BJ (cell line): ENCODE results near the gene SMIM20. TPM values are rescaled to one million over a fixed set of nuclear protein-coding genes. Genes with fewer than 3 reads are reported as not detected.

Experiments used
- polyA plus RNA-seq: library from polyadenylated mRNA; depleted of rRNA; stranded (reverse); fragments of >200 nt; gene quantifications from 2 replicates; pipeline ENCODE4 v1.2.3, GENCODE V29; 2011; rRNA removed

Gene SMIM20
- polyA plus RNA-seq, 1 experiment = 15.7 TPM

Other genes with a start within 250 kb of the SMIM20 start
- 13.0 and 25.0 TPM in 2 replicates for gene SEL1L3, start 51.2 kb upstream of the SMIM20 start, polyA plus RNA-seq